Memory B cell (primary cell): ENCODE results near the gene AKTIP.
A peak's percentile ranks its signal among the peaks of the same experiment; 100 is the strongest.

Experiments used
- ATAC-seq: fragments of 150-1000 bp; cut with Tn5 transposase; 2 replicates; pipeline ENCODE4 v1.10.0; 2021; ENCODE audit warnings: low read depth, mild to moderate bottlenecking, moderate library complexity
- DNase-seq, 2 donors: peaks; one replicate each; pipeline ENCODE4 v3.0.0; 2022; ENCODE audit warnings: low spot score in 2 of 2
- H3K27ac Mint-ChIP-seq: one replicate; pipeline ENCODE4 v1.8.0; 2022; ENCODE audit warnings: mild to moderate bottlenecking, moderate library complexity, mixed read lengths
- H3K27me3 Mint-ChIP-seq: one replicate; pipeline ENCODE4 v1.8.0; 2022; ENCODE audit warnings: mixed read lengths
- H3K36me3 Mint-ChIP-seq: one replicate; pipeline ENCODE4 v1.8.0; 2022; ENCODE audit warnings: mild to moderate bottlenecking, mixed read lengths
- H3K4me1 Mint-ChIP-seq: one replicate; pipeline ENCODE4 v1.8.0; 2022; ENCODE audit warnings: mixed read lengths
- H3K4me3 Mint-ChIP-seq: one replicate; pipeline ENCODE4 v1.8.0; 2022; ENCODE audit warnings: mild to moderate bottlenecking, moderate library complexity, mixed read lengths
- H3K9me3 Mint-ChIP-seq: one replicate; pipeline ENCODE4 v1.8.0; 2022; ENCODE audit warnings: mixed read lengths

The AKTIP gene

GRCh38 chr16:53507464-53508179, 4.6 kb upstream of the AKTIP start:
- Mint-ChIP-seq H3K9me3 (no peaks in the 10 kb centered on the region), H3K27ac (no peak overlapping the region), H3K4me3 (no peak overlapping the region), H3K36me3 (no peaks in the 10 kb centered on the region), H3K27me3 (no peaks in the 10 kb centered on the region), H3K4me1 (peaks cover 12% of the 10 kb centered on the region)
- DNase-seq (no peak), ATAC-seq (no peak)

- Mint-ChIP-seq H3K36me3 (no peaks in the 10 kb centered on the region), H3K4me1 (peaks cover 22% of the 10 kb centered on the region), H3K27ac (no peak overlapping the region)
Observed at GRCh38 chr16:53506254-53506653, 3.2 kb upstream of the AKTIP start.

GRCh38 chr16:53504665-53505064, 1.7 kb upstream of the AKTIP start:
- Mint-ChIP-seq H3K36me3 (no peaks in the 10 kb centered on the region), H3K27me3 (no peaks in the 10 kb centered on the region), H3K4me1 (peaks cover 24% of the 10 kb centered on the region), H3K4me3 (peak overlapping the region; percentile 86), H3K27ac (peak overlapping the region; percentile 86), H3K9me3 (no peaks in the 10 kb centered on the region)
- DNase-seq: no peak
- no peak for ATAC-seq

More at GRCh38 chr16:53506254-53506653, 3.2 kb upstream of the AKTIP start:
- Mint-ChIP-seq H3K4me3 (no peak overlapping the region), H3K27me3 (no peaks in the 10 kb centered on the region), H3K9me3 (no peaks in the 10 kb centered on the region)
- no peak for DNase-seq
- ATAC-seq: no peak

DNA sequence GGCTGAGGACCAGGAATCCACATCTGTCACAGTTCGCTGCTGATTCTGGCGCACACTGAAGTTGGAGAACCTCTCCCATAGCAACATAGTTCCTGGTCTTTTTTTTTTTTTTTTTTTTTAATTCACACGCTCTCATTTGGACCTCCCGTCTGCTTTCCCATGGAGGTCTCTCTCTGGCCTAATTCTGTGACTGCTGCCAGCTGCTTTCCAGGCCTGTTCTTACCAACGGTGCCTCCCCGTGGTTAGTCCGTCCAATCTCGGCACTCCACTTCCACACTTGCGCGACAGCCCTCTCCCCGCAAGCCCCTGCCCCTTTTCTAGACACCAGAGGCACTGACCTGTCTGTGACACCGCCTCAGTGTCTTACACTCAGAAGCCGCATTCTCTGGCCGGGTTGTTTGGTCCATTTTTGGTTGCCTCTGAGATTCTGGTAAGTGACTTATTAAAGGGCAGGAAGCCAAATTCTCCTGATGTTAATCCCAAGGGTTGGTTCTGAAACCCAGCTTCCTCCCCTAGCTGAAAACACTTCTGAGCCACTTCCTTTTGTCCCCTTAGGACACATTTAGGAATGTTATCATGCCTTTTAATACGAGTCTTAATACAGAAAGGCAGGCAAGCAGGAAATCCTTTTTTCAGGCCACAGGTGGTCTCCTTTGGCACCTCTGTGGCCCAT, 1.1 kb upstream of the AKTIP start:
- Mint-ChIP-seq H3K4me1 (peaks cover 22% of the 10 kb centered on the region), H3K9me3 (no peaks in the 10 kb centered on the region), H3K4me3 (peak overlapping the region; percentile 86), H3K36me3 (peaks cover 1% of the 10 kb centered on the region), H3K27ac (peak overlapping the region; percentile 86), H3K27me3 (no peaks in the 10 kb centered on the region)
- ATAC-seq (no peak), DNase-seq (peak in 1 of 2 donors; percentile 23)

DNA sequence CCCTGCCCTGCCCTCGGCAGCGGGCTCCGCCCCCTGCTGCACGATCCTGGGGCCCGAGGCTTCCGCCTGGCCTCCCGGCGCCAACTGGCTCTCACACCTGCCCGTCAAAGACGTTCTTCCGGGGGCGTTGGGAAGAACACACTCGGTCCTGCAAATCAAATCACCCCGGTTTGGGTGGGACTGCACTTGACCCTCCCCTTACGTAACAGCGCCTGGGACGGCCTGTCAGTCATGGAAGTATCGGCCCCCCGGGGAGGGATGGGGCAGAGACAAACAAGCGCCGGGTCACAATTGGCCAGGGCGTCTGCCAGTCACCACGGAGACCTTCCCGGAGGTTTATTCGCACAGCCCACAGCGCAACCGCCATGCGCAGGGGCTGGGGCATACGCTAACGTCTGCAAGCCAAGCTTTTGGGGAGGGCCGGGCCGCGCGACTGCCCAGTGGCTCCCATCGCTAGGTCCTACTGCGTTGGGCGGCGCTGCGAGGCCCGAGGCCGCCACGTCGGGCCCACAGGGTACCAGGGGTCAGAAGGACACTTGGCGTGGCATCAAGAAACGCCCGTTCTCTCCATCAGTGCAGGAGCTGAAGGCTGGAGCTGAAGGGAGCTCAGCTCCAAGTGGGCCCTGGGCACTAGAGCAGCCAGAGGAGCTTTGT, 388 bp upstream of the AKTIP start:
- Mint-ChIP-seq H3K9me3 (no peaks in the 10 kb centered on the region), H3K4me1 (peaks cover 22% of the 10 kb centered on the region), H3K36me3 (peaks cover 3% of the 10 kb centered on the region), H3K27ac (peak overlapping the region; percentile 86), H3K4me3 (peak overlapping the region; percentile 86), H3K27me3 (no peaks in the 10 kb centered on the region)
- DNase-seq (peak; percentile 97 to 99), ATAC-seq (peak; percentile 88)

DNA sequence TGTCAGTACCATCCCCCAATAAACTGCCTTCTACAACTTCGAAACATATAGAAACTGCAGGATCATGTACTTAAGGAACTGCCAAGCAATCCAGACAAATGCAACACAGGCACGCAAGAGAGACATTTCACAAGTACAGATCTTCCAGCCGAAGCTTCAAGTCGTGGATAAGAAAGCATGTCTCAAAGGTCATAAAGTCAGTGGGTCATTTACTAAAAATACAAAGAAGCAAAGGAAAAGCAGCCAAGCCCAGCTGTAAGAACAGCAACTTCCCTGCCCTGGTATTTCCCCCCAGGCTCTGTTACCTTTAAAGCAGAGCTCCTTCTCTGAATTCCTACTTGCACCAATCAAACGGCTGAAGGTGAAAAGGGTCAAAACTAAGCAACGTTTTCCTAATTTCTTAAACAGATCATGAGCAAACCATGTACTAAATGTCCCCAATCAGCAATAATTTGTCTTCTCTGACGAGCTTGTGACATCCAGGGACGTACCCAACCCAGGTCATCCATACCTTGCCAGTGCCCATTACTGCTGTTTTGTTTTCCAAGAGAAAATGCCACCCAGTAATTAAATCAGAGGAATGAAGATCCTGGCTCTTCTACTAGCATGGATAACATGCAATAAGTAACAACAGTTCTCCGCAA, 1.7 kb downstream of the AKTIP start:
- peaks cover 22% of the 10 kb centered on the region for H3K4me1 Mint-ChIP-seq

GRCh38 chr16:53498984-53499383, 4.0 kb downstream of the AKTIP start:
- H3K4me1 Mint-ChIP-seq: peaks cover 15% of the 10 kb centered on the region
- DNase-seq: no peak
- no peaks in the 10 kb centered on the region for H3K9me3 Mint-ChIP-seq
- H3K36me3 Mint-ChIP-seq: peaks cover 21% of the 10 kb centered on the region
- no peak overlapping the region for H3K4me3 Mint-ChIP-seq
- ATAC-seq: no peak
- H3K27me3 Mint-ChIP-seq: no peaks in the 10 kb centered on the region
- no peak overlapping the region for H3K27ac Mint-ChIP-seq

More for the DNA sequence above, 1.7 kb downstream of the AKTIP start:
- Mint-ChIP-seq H3K4me3 (peak overlapping the region; percentile 55), H3K9me3 (no peaks in the 10 kb centered on the region), H3K27me3 (no peaks in the 10 kb centered on the region), H3K27ac (no peak overlapping the region), H3K36me3 (peaks cover 10% of the 10 kb centered on the region)
- ATAC-seq (no peak), DNase-seq (no peak)

- H3K27ac Mint-ChIP-seq: peak overlapping the region; percentile 7
Observed at GRCh38 chr16:53495325-53495724, 7.7 kb downstream of the AKTIP start.

GRCh38 chr16:53494636-53495035, 8.4 kb downstream of the AKTIP start:
- no peak for DNase-seq
- peaks cover 33% of the 10 kb centered on the region for H3K36me3 Mint-ChIP-seq
- no peak overlapping the region for H3K27ac Mint-ChIP-seq
- no peaks in the 10 kb centered on the region for H3K9me3 Mint-ChIP-seq
- H3K27me3 Mint-ChIP-seq: no peaks in the 10 kb centered on the region
- H3K4me3 Mint-ChIP-seq: no peak overlapping the region
- no peak for ATAC-seq
- no peaks in the 10 kb centered on the region for H3K4me1 Mint-ChIP-seq

More at GRCh38 chr16:53495325-53495724, 7.7 kb downstream of the AKTIP start:
- Mint-ChIP-seq H3K4me1 (no peaks in the 10 kb centered on the region), H3K4me3 (no peak overlapping the region), H3K36me3 (peaks cover 30% of the 10 kb centered on the region), H3K27me3 (no peaks in the 10 kb centered on the region), H3K9me3 (no peaks in the 10 kb centered on the region)
- no peak for ATAC-seq
- no peak for DNase-seq

- H3K9me3 Mint-ChIP-seq: no peaks in the 10 kb centered on the region
- DNase-seq (no peak), ATAC-seq (no peak)
- H3K36me3 Mint-ChIP-seq: peaks cover 39% of the 10 kb centered on the region
- no peak overlapping the region for H3K4me3 Mint-ChIP-seq
- H3K27ac Mint-ChIP-seq: no peak overlapping the region
- no peaks in the 10 kb centered on the region for H3K27me3 Mint-ChIP-seq
- no peaks in the 10 kb centered on the region for H3K4me1 Mint-ChIP-seq
Observed at GRCh38 chr16:53492503-53492902, 10.5 kb downstream of the AKTIP start.

- Mint-ChIP-seq H3K27ac (peak overlapping the region; percentile 14), H3K27me3 (no peaks in the 10 kb centered on the region), H3K4me1 (no peaks in the 10 kb centered on the region), H3K4me3 (no peak overlapping the region), H3K36me3 (peaks cover 42% of the 10 kb centered on the region), H3K9me3 (no peaks in the 10 kb centered on the region)
- DNase-seq: no peak
- ATAC-seq: no peak
Observed at GRCh38 chr16:53489755-53490154, 13.3 kb downstream of the AKTIP start.

- Mint-ChIP-seq H3K4me1 (peaks cover 2% of the 10 kb centered on the region), H3K27me3 (no peaks in the 10 kb centered on the region), H3K27ac (no peak overlapping the region), H3K36me3 (peaks cover 57% of the 10 kb centered on the region), H3K4me3 (no peak overlapping the region), H3K9me3 (peaks cover 3% of the 10 kb centered on the region)
- DNase-seq (no peak), ATAC-seq (no peak)
Observed at GRCh38 chr16:53486230-53486629, 16.8 kb downstream of the AKTIP start.

DNA sequence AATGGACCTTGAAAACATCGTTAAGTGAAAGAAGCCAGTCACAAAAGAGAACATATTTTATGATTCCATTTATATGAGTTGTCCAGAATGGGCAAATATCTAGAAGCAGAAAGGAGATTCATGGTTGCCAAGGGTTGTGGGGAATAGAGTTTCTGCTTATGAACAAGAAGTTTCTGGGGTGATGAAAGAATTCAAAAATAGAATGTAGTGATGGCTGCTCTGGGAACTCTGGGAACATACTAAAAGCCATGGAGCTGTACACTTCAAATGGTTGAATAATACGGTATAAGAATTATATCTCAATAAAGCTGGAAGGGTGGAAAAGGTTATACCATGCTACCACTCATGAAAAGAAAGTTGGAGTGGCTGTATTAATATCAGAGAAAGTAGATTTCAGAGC, 18.5 kb downstream of the AKTIP start:
- Mint-ChIP-seq H3K9me3 (peaks cover 3% of the 10 kb centered on the region), H3K4me1 (peaks cover 2% of the 10 kb centered on the region), H3K4me3 (no peak overlapping the region), H3K36me3 (peaks cover 60% of the 10 kb centered on the region), H3K27me3 (no peaks in the 10 kb centered on the region), H3K27ac (no peak overlapping the region)
- no peak for ATAC-seq
- DNase-seq: no peak

GRCh38 chr16:53482123-53482522, 20.9 kb downstream of the AKTIP start:
- ATAC-seq: no peak
- Mint-ChIP-seq H3K4me1 (peaks cover 2% of the 10 kb centered on the region), H3K9me3 (peaks cover 5% of the 10 kb centered on the region), H3K36me3 (peaks cover 60% of the 10 kb centered on the region), H3K4me3 (no peak overlapping the region), H3K27me3 (no peaks in the 10 kb centered on the region), H3K27ac (peak overlapping the region; percentile 55)
- no peak for DNase-seq
